NCI-H82 (cell line): ENCODE measurements around the gene SIGLEC10.
"Not testable (repeated sequence)": the region's sequence is repeated elsewhere in the genome, so short reads cannot be mapped to it uniquely, and the experiment has no call there.

Experiments
- DNase-seq: peaks from one replicate; lab custom pipeline; 2025; lab: John Stamatoyannopoulos, UW

SIGLEC10 gene

GRCh38 chr19:51417107-51417809, at the start of gene SIGLEC10:
TSS of gene SIGLEC10 (minus strand) at chr19:51417642. CDS start at chr19:51417581, 61 bp downstream.
- DNase-seq, result no peak

- no peak for DNase-seq
These were observed 49.3 kb upstream of the SIGLEC10 start for GRCh38 chr19:51466723-51467122.

GRCh38 chr19:51463976-51464581, 46.6 kb upstream of the SIGLEC10 start:
- not testable (repeated sequence) for DNase-seq

GRCh38 chr19:51462681-51463080, 45.2 kb upstream of the SIGLEC10 start:
- DNase-seq, result no peak

- no peak for DNase-seq
These were observed 44.8 kb upstream of the SIGLEC10 start for GRCh38 chr19:51462276-51462675.

- no peak for DNase-seq
These were observed 44.3 kb upstream of the SIGLEC10 start for GRCh38 chr19:51461723-51462161.

- peak; percentile 55 for DNase-seq
These were observed 42.9 kb upstream of the SIGLEC10 start for GRCh38 chr19:51460164-51460992.

GRCh38 chr19:51458899-51459505, 41.6 kb upstream of the SIGLEC10 start:
- DNase-seq, result no peak

- no peak for DNase-seq
These were observed 40.7 kb upstream of the SIGLEC10 start, which contains the start of gene SIGLEC8 for GRCh38 chr19:51458051-51458645. TSS of gene SIGLEC8 (minus strand) at chr19:51458454. CDS start at chr19:51458387, 67 bp downstream.

- no peak for DNase-seq
These were observed 40.0 kb upstream of the SIGLEC10 start for GRCh38 chr19:51457351-51458013.

GRCh38 chr19:51456541-51457290, 39.3 kb upstream of the SIGLEC10 start:
- no peak for DNase-seq

- no peak for DNase-seq
These were observed 33.4 kb upstream of the SIGLEC10 start for GRCh38 chr19:51450730-51451307.

- DNase-seq, result no peak
These were observed 31.1 kb upstream of the SIGLEC10 start for GRCh38 chr19:51448411-51449016.

GRCh38 chr19:51448011-51448410, 30.6 kb upstream of the SIGLEC10 start:
- no peak for DNase-seq

- not testable (repeated sequence) for DNase-seq
These were observed 30.1 kb upstream of the SIGLEC10 start for GRCh38 chr19:51447510-51447909.

GRCh38 chr19:51441410-51442390, 24.3 kb upstream of the SIGLEC10 start:
- DNase-seq, result no peak

- no peak for DNase-seq
These were observed 23.5 kb upstream of the SIGLEC10 start for GRCh38 chr19:51440846-51441409.

- DNase-seq, result no peak
These were observed 22.6 kb upstream of the SIGLEC10 start for GRCh38 chr19:51440052-51440451.
